GM21526 (cell line): ENCODE results near the gene TENT4B.

Source experiments
- ATAC-seq: cut with Tn5 transposase; IDR thresholded peaks from one replicate; pipeline ENCODE4 v1.9.1; 2021; ENCODE audit warnings: moderate library complexity; ENCODE audit not compliant: unreplicated experiment, low FRiP score

Gene TENT4B

GRCh38 chr16:50252082-50252611 is 99.0 kb downstream of the TENT4B start:
- ATAC-seq, result no peak

GRCh38 chr16:50252874-50253513 is 99.9 kb downstream of the TENT4B start:
- ATAC-seq, result no peak

- ATAC-seq, result no peak
These were observed 100.4 kb downstream of the TENT4B start for GRCh38 chr16:50253514-50253910.

GRCh38 chr16:50254072-50254471 is 101.0 kb downstream of the TENT4B start:
- ATAC-seq, result no peak

GRCh38 chr16:50255538-50255937 is 102.4 kb downstream of the TENT4B start:
- ATAC-seq, result no peak

- no peak for ATAC-seq
These were observed 103.5 kb downstream of the TENT4B start for GRCh38 chr16:50256604-50257003.

GRCh38 chr16:50257876-50258275 is 104.8 kb downstream of the TENT4B start:
- ATAC-seq, result no peak

- no peak for ATAC-seq
These were observed 106.5 kb downstream of the TENT4B start for GRCh38 chr16:50259334-50260205.

- no peak for ATAC-seq
These were observed 107.4 kb downstream of the TENT4B start for GRCh38 chr16:50260206-50261159.

- no peak for ATAC-seq
These were observed 108.1 kb downstream of the TENT4B start for GRCh38 chr16:50261160-50261706.

GRCh38 chr16:50261707-50262235 is 108.7 kb downstream of the TENT4B start:
- no peak for ATAC-seq

GRCh38 chr16:50263060-50263909 is 110.2 kb downstream of the TENT4B start:
- no peak for ATAC-seq

GRCh38 chr16:50263940-50264929 is 111.1 kb downstream of the TENT4B start:
- ATAC-seq, result no peak

GRCh38 chr16:50265260-50265659 is 112.2 kb downstream of the TENT4B start:
- no peak for ATAC-seq

- no peak for ATAC-seq
These were observed 112.7 kb downstream of the TENT4B start for GRCh38 chr16:50265716-50266336.

- peak; percentile 85 for ATAC-seq
These were observed 113.4 kb downstream of the TENT4B start, which contains the start of gene ADCY7 for GRCh38 chr16:50266337-50267091. Gene ADCY7 (plus strand): TSS chr16:50266551. CDS start chr16:50288180, 21,629 bp downstream.
